ENCODE data around the gene NUBPL.

- TF ChIP-seq CTCF (optimal IDR thresholded peaks at IDR 0.05 in 1 of 3, IDR thresholded peaks at IDR 0.05 in 1 of 3, conservative IDR thresholded peaks at IDR 0.05 in 1 of 3; ENCODE audit: extremely low read depth in 1 of 3, insufficient read depth in 2 of 3, low read length in 3 of 3) (no peak), EZH2 (IDR thresholded peaks at IDR 0.05; ENCODE audit: low read length) (no peak)
These were observed 205.2 kb downstream of the NUBPL start for GRCh38 chr14:31766315-31766892.
